Neutrophil (primary cell): ENCODE measurements around the gene SORCS2.

Experiments
- H3K27ac ChIP-seq: fragments of 200-600 bp; sonication (generic); 2 replicates; pipeline ENCODE4 v1.5.1; 2016; ENCODE audit warnings: mild to moderate bottlenecking, moderate library complexity
- H3K27me3 ChIP-seq: fragments of 200-600 bp; sonication (generic); 2 replicates; pipeline ENCODE4 v1.6.0; 2016; ENCODE audit warnings: mild to moderate bottlenecking
- H3K36me3 ChIP-seq: fragments of 200-600 bp; sonication (generic); 2 replicates; pipeline ENCODE4 v1.5.1; 2017
- H3K4me1 ChIP-seq, 2 experiments: fragments of 200-600 bp in 1 of 2; sonication (generic) in 1 of 2; 1 replicate in 1 of 2; 2 replicates in 1 of 2; pipeline versions ENCODE4 v1.5.1 to v1.6.1; 2013 to 2016; ENCODE audit warnings: low read depth in 1 of 2, low read length in 1 of 2, mild to moderate bottlenecking in 1 of 2, moderate library complexity in 1 of 2; ENCODE audit not compliant: control insufficient read depth in 1 of 2, insufficient read depth in 1 of 2
- H3K4me3 ChIP-seq, 2 experiments: fragments of 200-600 bp in 1 of 2; sonication (generic) in 1 of 2; 1 replicate in 1 of 2; 2 replicates in 1 of 2; pipeline ENCODE4 v1.5.1; 2013 to 2016; ENCODE audit warnings: low read depth in 1 of 2, low read length in 1 of 2, mild to moderate bottlenecking in 1 of 2, moderate library complexity in 1 of 2
- H3K9me3 ChIP-seq: fragments of 200-600 bp; sonication (generic); 2 replicates; pipeline ENCODE4 v1.5.1; 2016
- TF ChIP-seq, protein P1 (sequence below): fragments of 200-600 bp; sonication (generic); IDR thresholded peaks from 2 replicates; pipeline ENCODE4 v1.5.1; 2016; ENCODE audit warnings: antibody characterized with exemption

Gene SORCS2

DNA sequence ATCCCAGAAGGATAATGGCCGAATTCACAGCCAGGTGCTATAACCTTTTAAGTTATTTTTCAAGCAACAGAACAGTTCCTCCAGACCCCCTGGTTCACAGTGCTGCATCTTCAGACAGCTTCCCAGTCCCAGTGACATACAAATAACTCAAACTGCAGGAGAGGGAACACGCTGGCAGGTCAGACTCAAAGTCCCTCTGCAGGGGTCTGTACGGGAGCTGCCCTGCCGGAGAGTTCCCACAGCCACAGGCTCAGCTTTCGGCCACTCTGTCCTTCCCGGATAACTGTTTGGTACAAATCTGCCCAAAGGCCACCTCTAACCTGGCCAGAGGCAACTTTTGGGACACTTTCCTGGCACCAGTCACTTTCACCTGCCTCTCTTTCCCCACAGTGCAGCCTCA lies 517.1 kb downstream of the SORCS2 start:
- H3K27me3 ChIP-seq, result no peaks in the 10 kb centered on the region
- H3K4me1 ChIP-seq, result no peaks in the 10 kb centered on the region
- no peak overlapping the region for H3K4me3 ChIP-seq
- H3K27ac ChIP-seq, result no peak overlapping the region
- H3K9me3 ChIP-seq, result no peaks in the 10 kb centered on the region
- TF ChIP-seq, protein P1, sequence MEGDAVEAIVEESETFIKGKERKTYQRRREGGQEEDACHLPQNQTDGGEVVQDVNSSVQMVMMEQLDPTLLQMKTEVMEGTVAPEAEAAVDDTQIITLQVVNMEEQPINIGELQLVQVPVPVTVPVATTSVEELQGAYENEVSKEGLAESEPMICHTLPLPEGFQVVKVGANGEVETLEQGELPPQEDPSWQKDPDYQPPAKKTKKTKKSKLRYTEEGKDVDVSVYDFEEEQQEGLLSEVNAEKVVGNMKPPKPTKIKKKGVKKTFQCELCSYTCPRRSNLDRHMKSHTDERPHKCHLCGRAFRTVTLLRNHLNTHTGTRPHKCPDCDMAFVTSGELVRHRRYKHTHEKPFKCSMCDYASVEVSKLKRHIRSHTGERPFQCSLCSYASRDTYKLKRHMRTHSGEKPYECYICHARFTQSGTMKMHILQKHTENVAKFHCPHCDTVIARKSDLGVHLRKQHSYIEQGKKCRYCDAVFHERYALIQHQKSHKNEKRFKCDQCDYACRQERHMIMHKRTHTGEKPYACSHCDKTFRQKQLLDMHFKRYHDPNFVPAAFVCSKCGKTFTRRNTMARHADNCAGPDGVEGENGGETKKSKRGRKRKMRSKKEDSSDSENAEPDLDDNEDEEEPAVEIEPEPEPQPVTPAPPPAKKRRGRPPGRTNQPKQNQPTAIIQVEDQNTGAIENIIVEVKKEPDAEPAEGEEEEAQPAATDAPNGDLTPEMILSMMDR, result no peak
- H3K36me3 ChIP-seq, result peaks cover 3% of the 10 kb centered on the region

DNA sequence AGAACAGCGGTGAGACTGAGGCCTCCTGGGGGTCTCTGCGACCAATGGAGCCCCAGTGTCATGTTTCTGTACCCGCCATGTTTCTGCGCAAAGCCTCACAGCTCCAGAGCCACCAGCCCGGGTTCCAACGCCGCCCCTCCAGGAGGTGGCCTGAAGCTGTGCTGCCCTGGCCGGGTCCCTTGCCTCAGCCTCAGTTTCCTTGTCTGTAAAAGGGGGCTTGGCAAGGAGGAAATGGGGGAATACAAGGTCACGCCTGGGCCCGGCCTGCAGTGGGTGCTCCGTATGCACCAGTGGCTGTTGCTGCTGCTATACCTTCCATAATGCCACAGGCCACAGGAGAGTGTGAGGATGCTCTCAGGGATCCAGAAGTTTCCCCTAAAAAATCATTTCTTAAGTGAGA lies 517.8 kb downstream of the SORCS2 start:
- H3K4me1 ChIP-seq, result no peaks in the 10 kb centered on the region
- H3K4me3 ChIP-seq, result no peak overlapping the region
- TF ChIP-seq, protein P1, result no peak
- H3K27me3 ChIP-seq, result no peaks in the 10 kb centered on the region
- no peaks in the 10 kb centered on the region for H3K9me3 ChIP-seq
- peaks cover under 1% of the 10 kb centered on the region for H3K36me3 ChIP-seq
- no peak overlapping the region for H3K27ac ChIP-seq

DNA sequence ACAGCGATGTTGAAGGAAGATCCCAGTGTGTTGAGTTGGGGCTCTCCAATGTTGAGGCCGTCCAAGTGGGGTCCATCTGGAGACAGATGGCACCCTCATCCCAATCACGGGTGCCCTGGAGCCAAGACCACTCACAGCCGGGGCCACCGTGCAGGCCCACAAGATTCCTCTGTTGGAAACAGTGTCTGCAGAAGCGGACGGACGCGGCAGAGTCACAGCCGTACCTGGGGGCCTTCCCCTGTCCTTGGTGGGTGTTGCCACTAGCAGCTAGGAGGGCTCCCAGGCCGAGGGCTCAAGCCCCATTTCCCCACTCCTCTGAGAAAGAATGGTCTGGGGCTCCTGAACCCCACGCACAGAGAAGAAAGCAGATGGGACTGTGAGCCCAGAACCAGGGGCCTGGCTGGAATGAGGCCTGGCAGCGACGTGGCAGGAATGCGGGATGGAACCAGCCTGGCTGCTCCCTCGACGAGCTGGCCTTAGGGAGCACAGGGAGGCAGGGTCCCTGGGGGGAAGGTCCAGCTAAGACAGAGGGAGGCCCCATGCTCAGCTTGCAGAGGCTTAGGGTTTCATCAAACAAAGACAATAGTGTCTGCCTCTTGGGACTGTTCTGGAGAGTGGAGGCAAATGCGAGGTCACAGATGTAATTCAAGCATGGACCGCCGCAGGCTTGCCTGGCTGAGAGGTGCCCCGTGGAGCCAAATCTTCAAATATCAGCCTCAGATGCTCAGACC lies 518.4 kb downstream of the SORCS2 start:
- Histone ChIP-seq H3K4me3 (no peak overlapping the region), H3K27me3 (no peaks in the 10 kb centered on the region), H3K27ac (no peak overlapping the region), H3K4me1 (no peaks in the 10 kb centered on the region), H3K36me3 (no peaks in the 10 kb centered on the region), H3K9me3 (no peaks in the 10 kb centered on the region)
- TF ChIP-seq, protein P1, result no peak

DNA sequence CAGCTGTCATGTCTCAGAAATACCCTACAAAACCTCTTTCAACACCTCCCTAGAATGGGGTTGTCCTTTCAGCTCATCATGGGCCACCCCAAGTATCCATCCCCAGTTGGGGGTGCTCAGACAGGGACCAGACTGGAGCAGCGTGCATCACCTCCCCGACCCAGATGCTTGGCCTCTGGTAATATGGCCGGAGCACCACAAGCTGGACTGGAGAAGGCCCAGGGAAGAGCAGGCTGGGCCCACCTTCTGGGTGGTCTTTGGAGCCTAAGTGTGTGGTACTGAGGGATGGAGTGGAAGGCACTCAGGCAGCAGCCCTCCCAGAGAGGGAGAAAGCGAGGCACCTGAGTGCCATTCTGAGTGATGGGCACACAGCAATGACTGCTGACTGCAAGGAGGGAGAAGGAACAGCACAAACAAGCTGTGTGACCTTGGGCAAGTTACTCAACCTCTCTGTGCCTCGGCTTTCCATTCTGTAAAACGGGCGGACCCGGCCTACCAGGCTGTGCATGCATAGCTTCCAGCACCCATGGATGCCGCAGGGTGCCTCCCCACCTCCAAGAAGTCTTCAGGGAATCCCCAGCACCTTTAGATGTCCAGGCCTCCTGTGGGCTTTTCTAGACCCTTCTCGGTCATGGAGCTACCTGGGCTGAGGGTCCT lies 519.1 kb downstream of the SORCS2 start:
- TF ChIP-seq, protein P1, result no peak
- H3K27me3 ChIP-seq, result no peaks in the 10 kb centered on the region
- no peak overlapping the region for H3K4me3 ChIP-seq
- H3K36me3 ChIP-seq, result no peaks in the 10 kb centered on the region
- H3K9me3 ChIP-seq, result no peaks in the 10 kb centered on the region
- no peaks in the 10 kb centered on the region for H3K4me1 ChIP-seq
- H3K27ac ChIP-seq, result no peak overlapping the region

DNA sequence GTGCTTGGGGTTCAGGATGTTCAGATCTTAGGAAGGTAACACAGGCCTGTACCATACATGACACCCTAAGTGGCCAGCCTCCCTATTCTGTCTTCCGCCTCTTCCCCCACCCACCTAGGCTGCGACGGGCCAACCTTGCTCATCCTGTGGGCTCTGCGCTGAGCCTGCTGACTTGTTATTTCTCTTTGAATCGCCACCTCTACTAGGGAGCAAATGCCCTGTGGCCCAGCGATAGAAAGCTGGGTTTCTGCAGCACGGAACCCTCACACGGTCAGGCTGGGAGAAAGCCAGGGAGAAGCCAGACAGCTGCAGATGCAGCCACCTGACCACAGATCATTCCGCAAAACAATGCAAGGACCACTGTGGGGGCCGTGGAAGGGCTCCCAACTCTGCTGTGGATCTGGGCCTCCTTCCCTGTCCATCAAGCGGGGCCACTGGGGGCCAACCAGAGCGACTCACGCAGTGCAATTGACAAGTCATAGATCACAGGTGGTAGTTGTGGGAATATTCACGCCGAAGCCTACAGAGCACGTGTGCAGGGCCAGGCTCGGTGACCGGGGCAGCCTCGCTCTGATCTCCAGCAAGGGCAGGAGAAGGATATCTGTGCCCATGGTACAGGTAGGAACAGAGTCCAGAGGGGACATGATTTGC lies 519.8 kb downstream of the SORCS2 start:
- Histone ChIP-seq H3K4me1 (no peaks in the 10 kb centered on the region), H3K9me3 (no peaks in the 10 kb centered on the region), H3K27ac (no peak overlapping the region), H3K27me3 (no peaks in the 10 kb centered on the region), H3K36me3 (no peaks in the 10 kb centered on the region), H3K4me3 (no peak overlapping the region)
- TF ChIP-seq, protein P1, result no peak
